K562 treated with DMSO at 1 percent for 4 hours (cell line): Measurements from ENCODE around the gene A4GNT. TPM values are rescaled to one million over a fixed set of nuclear protein-coding genes. Genes with fewer than 3 reads are reported as not detected.

Experiments
- total RNA-seq: library from RNA; unstranded; fragments of 300-600 nt; gene quantifications from 2 replicates; pipeline ENCODE4 v1.2.3, GENCODE V29; 2022; ENCODE audit not compliant: insufficient read depth

The A4GNT gene
- not detected in 2 replicates for total RNA-seq

DNA sequence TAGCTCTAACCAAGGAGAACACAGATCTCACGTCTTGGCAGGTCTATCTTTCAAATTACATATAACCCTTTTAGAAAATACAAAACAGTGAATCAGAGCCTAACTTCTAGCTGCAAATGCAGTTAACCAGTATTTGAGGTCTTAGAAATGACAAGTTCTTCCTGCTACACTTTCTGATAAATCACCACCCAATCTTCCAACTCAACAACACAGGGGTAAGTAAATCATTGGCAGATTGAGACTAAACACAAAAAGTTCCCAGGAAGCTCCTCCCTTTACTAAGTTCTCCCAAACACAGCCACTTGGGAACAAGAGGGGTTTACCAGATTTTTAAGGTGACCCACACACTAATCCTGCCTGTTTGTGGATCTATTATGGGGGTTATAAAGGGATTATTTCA is at the start of gene A4GNT:
TSS of gene A4GNT (minus strand) at position 152 of the 400 bp plus-strand sequence. CDS start 1,134 bp downstream, outside the sequence.

GRCh38 chr3:138174421-138175131 is 42.4 kb upstream of the A4GNT start, which contains the start of gene DBR1:
Gene DBR1 (minus strand): TSS chr3:138174921. CDS start chr3:138174795, 126 bp downstream.

DNA sequence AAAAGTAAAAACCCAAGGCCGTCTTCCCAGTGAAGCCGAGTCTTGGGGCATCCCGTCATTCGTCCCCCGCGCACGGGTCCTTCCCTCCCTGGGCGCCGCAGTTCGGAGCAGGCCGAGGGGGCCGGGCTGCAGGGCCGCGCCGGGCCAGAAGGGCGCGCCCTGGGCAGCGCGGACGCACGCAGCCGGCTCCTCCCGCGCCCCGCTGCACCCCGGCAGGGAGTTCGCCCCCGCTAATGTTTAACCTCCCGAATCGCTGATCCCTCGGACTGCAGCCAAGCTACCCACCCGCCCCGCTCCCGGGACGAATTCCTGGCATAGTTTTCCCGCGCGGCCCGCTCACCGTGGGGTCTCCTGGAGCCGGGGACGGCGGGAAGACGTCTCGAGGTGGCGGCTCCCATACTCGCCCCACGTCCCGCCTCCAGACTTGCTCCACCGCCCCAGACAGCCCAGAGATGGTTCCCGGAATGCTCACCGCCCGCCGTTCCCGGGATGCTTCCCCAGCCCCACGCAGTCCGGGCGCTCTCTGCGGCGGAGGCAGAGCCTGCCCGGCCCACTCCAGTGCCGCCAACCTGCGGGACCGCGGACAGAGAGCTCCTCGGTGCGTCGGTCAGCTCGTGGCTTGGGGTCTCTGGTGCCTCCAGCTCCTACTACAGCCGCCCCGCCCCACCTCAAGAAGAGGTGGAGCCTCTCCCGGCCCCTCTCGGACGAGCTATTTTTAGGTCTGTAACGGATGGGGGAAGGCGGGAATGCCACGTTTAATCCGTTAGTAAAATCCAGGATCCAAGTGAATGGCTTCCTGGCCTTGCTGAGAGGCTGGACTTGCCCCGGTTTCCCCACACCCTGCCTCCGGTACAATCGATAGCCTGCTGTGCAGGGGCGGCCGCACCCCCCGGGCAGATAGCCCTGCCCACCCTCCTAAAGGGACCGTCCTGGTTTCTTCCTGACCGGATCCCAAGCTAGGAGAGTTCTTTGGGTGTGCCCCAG is 16.9 kb downstream of the A4GNT start, which contains the start of gene DZIP1L:
TSS of gene DZIP1L (minus strand) at position 621 of the 984 bp plus-strand sequence. CDS start 11,637 bp downstream, outside the sequence.

Other genes starting within 250 kb of the A4GNT start
- gene CLDN18, start 122.2 kb downstream of the A4GNT start, total RNA-seq, result not detected in 2 replicates
- not detected in 2 replicates for gene DZIP1L, start 16.8 kb downstream of the A4GNT start, total RNA-seq
- gene DBR1, start 42.5 kb upstream of the A4GNT start, total RNA-seq, result 6.5 and 9.1 TPM in 2 replicates
- 7.0 and 8.2 TPM in 2 replicates for gene ARMC8, start 54.9 kb upstream of the A4GNT start, total RNA-seq
- not detected in 2 replicates for gene NME9, start 197.5 kb upstream of the A4GNT start, total RNA-seq
- 1.1 and 1.5 TPM in 2 replicates for gene MRAS, start 216.2 kb upstream of the A4GNT start, total RNA-seq